Measurements from ENCODE around the gene BABAM2. TPM values are rescaled to one million over a fixed set of nuclear protein-coding genes. Genes with fewer than 3 reads are reported as not detected.

BABAM2 gene
- polyA plus RNA-seq, 1 experiment: 32.6 TPM

GRCh38 chr2:28358668-28359201 is 468.2 kb downstream of the BABAM2 start:
- Histone ChIP-seq H3K36me3 (ENCODE audit: control insufficient read depth, insufficient read depth, low read length) (no peaks in the 10 kb centered on the region), H3K4me3 (ENCODE audit: low read depth, low read length) (no peak overlapping the region), H3K27me3 (ENCODE audit: control insufficient read depth, insufficient read depth, low read length) (no peaks in the 10 kb centered on the region)
- no peak for TF ChIP-seq CTCF (IDR thresholded peaks at IDR 0.05; ENCODE audit: insufficient read depth, low read depth, low read length)
- DNase-seq (ENCODE audit: low read depth): no peak
- ChIA-PET POLR2A (no interaction called here), CTCF (no interaction called here)

GRCh38 chr2:28359222-28360057 is 468.9 kb downstream of the BABAM2 start:
- POLR2A ChIA-PET: no interaction called here
- no peak for DNase-seq (ENCODE audit: low read depth)
- CTCF ChIA-PET: interaction anchor here (1.1 to 1.2 kb wide), 2 partner anchors 14 to 17 kb away, joined by 3 to 4 read pairs; no protein-coding TSS in a partner anchor
- Histone ChIP-seq H3K4me3 (ENCODE audit: low read depth, low read length) (no peak overlapping the region), H3K36me3 (ENCODE audit: control insufficient read depth, insufficient read depth, low read length) (no peaks in the 10 kb centered on the region), H3K27me3 (ENCODE audit: control insufficient read depth, insufficient read depth, low read length) (no peaks in the 10 kb centered on the region)
- no peak for TF ChIP-seq CTCF (IDR thresholded peaks at IDR 0.05; ENCODE audit: insufficient read depth, low read depth, low read length)

- CTCF ChIA-PET: interaction anchor here (1.1 to 1.2 kb wide), 2 partner anchors 13 to 16 kb away, joined by 3 to 4 read pairs; no protein-coding TSS in a partner anchor
- Histone ChIP-seq H3K4me3 (ENCODE audit: low read depth, low read length) (no peak overlapping the region), H3K27me3 (ENCODE audit: control insufficient read depth, insufficient read depth, low read length) (no peaks in the 10 kb centered on the region), H3K36me3 (ENCODE audit: control insufficient read depth, insufficient read depth, low read length) (no peaks in the 10 kb centered on the region)
- POLR2A ChIA-PET: interaction anchor here (0.5 kb wide), 1 partner anchor 1282 kb away, joined by 13 read pairs; the partner anchor contains the start of gene EMILIN1
- no peak for DNase-seq (ENCODE audit: low read depth)
- TF ChIP-seq CTCF (IDR thresholded peaks at IDR 0.05; ENCODE audit: insufficient read depth, low read depth, low read length): no peak
Observed at GRCh38 chr2:28360058-28360717, 469.7 kb downstream of the BABAM2 start.

GRCh38 chr2:28360718-28361293 is 470.3 kb downstream of the BABAM2 start:
- Histone ChIP-seq H3K4me3 (ENCODE audit: low read depth, low read length) (no peak overlapping the region), H3K27me3 (ENCODE audit: control insufficient read depth, insufficient read depth, low read length) (no peaks in the 10 kb centered on the region), H3K36me3 (ENCODE audit: control insufficient read depth, insufficient read depth, low read length) (no peaks in the 10 kb centered on the region)
- ChIA-PET CTCF (interaction anchor here (0.6 to 1.6 kb wide), 3 partner anchors 9 to 125 kb away, joined by 3 to 5 read pairs (median 3); no protein-coding TSS in a partner anchor), POLR2A (interaction anchor here (0.5 kb wide), 1 partner anchor 1283 kb away, joined by 13 read pairs; the partner anchor contains the start of gene EMILIN1)
- DNase-seq (ENCODE audit: low read depth): no peak
- no peak for TF ChIP-seq CTCF (IDR thresholded peaks at IDR 0.05; ENCODE audit: insufficient read depth, low read depth, low read length)

All from BJ (cell line).